H1 (cell line): ENCODE measurements around the gene AVPI1. TPM values are rescaled to one million over a fixed set of nuclear protein-coding genes. Genes with fewer than 3 reads are reported as not detected.

Source experiments
- CTCF ChIA-PET: fragments of 300-600 bp; sonication (Branson Sonifier 250); formaldehyde crosslinking; loops from one replicate; lab custom pipeline; 2021; ENCODE audit not compliant: partially characterized antibody; lab: Charles Lee
- POLR2A ChIA-PET: fragments of 300-600 bp; sonication (Branson Sonifier 250); formaldehyde crosslinking; loops from one replicate; lab custom pipeline; 2021; ENCODE audit warnings: inconsistent platforms; ENCODE audit not compliant: partially characterized antibody; lab: Charles Lee
- DNase-seq, 2 experiments: peaks; one replicate each; pipeline versions ENCODE4 v3.0.0 to v3.0.0-alpha.2; 2010 to 2022; ENCODE audit warnings: low spot score in 2 of 2, low read depth in 1 of 2, mixed read lengths in 1 of 2
- FAIRE-seq: peaks from 2 replicates; lab custom pipeline; 2011; peaks lifted over from hg19 to GRCh38; lab: Jason Lieb, UNC
- H2AFZ ChIP-seq: 2 replicates; pipeline ENCODE4 v1.8.1; 2012; ENCODE audit warnings: low read length, inconsistent platforms
- H2AK5ac ChIP-seq: 2 replicates; pipeline ENCODE4 v1.6.1; 2013; ENCODE audit warnings: low read depth, low read length
- H2BK120ac ChIP-seq: replicated peaks from 2 replicates; pipeline ENCODE3; 2013; ENCODE audit warnings: low read depth, low read length, inconsistent platforms
- H2BK12ac ChIP-seq: 2 replicates; pipeline ENCODE4 v1.6.1; 2013; ENCODE audit warnings: low read depth, low read length
- H2BK15ac ChIP-seq: 2 replicates; pipeline ENCODE4 v1.6.1; 2013; ENCODE audit warnings: low read length
- H2BK20ac ChIP-seq: 2 replicates; pipeline ENCODE4 v1.6.1; 2013; ENCODE audit warnings: low read length
- H2BK5ac ChIP-seq: 2 replicates; pipeline ENCODE4 v1.6.1; 2013; ENCODE audit warnings: low read depth, low read length
- H3K14ac ChIP-seq: 2 replicates; pipeline ENCODE4 v1.6.1; 2013; ENCODE audit warnings: inconsistent platforms; ENCODE audit not compliant: insufficient read length
- H3K18ac ChIP-seq: 2 replicates; pipeline ENCODE4 v1.6.1; 2013; ENCODE audit warnings: low read length; ENCODE audit errors: extremely low read depth
- H3K23ac ChIP-seq: 2 replicates; pipeline ENCODE4 v1.6.1; 2013; ENCODE audit warnings: inconsistent platforms; ENCODE audit not compliant: insufficient read length
- H3K23me2 ChIP-seq: 2 replicates; pipeline ENCODE4 v1.6.1; 2013; ENCODE audit warnings: low read depth, low read length
- H3K27ac ChIP-seq: 2 replicates; pipeline ENCODE4 v1.6.1; 2011; ENCODE audit warnings: low read depth, low read length, inconsistent platforms
- H3K27me3 ChIP-seq, 4 experiments: replicated peaks in 1 of 4; 1 replicate in 1 of 4; 2 replicates in 3 of 4; pipeline versions ENCODE4 v1.6.1 to v1.8.1; 2011 to 2013; ENCODE audit warnings: low read length in 3 of 4, mild to moderate bottlenecking in 3 of 4, inconsistent platforms in 2 of 4, mixed read lengths in 2 of 4, moderate library complexity in 1 of 4; ENCODE audit not compliant: control insufficient read depth in 3 of 4, insufficient read depth in 3 of 4; ENCODE audit errors: extremely low read depth in 1 of 4
- H3K36me3 ChIP-seq, 4 experiments: 2 replicates each; pipeline versions ENCODE4 v1.6.1 to v1.8.1; 2011 to 2013; ENCODE audit warnings: mild to moderate bottlenecking in 4 of 4, low read length in 3 of 4, moderate library complexity in 2 of 4, control low read depth in 1 of 4, inconsistent platforms in 1 of 4; ENCODE audit not compliant: insufficient read depth in 4 of 4, control insufficient read depth in 2 of 4
- H3K4ac ChIP-seq: replicated peaks from 2 replicates; pipeline ENCODE3; 2013; ENCODE audit warnings: low read length, low read depth, mixed read lengths, inconsistent platforms; ENCODE audit not compliant: insufficient read length
- H3K4me1 ChIP-seq, 4 experiments: replicated peaks in 1 of 4; 1 replicate in 1 of 4; 2 replicates in 3 of 4; pipeline versions ENCODE4 v1.6.1 to v1.8.1; 2011 to 2013; ENCODE audit warnings: low read length in 3 of 4, inconsistent platforms in 2 of 4, mixed read lengths in 1 of 4; ENCODE audit not compliant: insufficient read depth in 4 of 4, control insufficient read depth in 3 of 4
- H3K4me2 ChIP-seq, 2 experiments: 2 replicates each; pipeline versions ENCODE4 v1.6.1 to v1.8.1; 2011 to 2013; ENCODE audit warnings: low read depth in 2 of 2, low read length in 2 of 2, control low read depth in 1 of 2, inconsistent platforms in 1 of 2, mild to moderate bottlenecking in 1 of 2; ENCODE audit not compliant: insufficient read depth in 1 of 2
- H3K4me3 ChIP-seq, 4 experiments: fragments of 200-600, 300-600 bp in 1 of 4; sonication (generic), shearing (Covaris generic), sonication (Bioruptor Twin) in 1 of 4; 2 replicates each; pipeline versions ENCODE4 v1.5.1 to v1.8.1; 2011 to 2016; ENCODE audit warnings: low read length in 4 of 4, low read depth in 3 of 4, control low read depth in 2 of 4, inconsistent platforms in 2 of 4, mild to moderate bottlenecking in 2 of 4, mixed read lengths in 1 of 4, moderate library complexity in 1 of 4; ENCODE audit not compliant: insufficient read depth in 2 of 4; ENCODE audit errors: extremely low read depth in 1 of 4
- H3K56ac ChIP-seq: replicated peaks from 2 replicates; pipeline ENCODE3; 2013; ENCODE audit warnings: low read depth, mild to moderate bottlenecking, mixed read lengths, low read length, inconsistent platforms; ENCODE audit not compliant: insufficient read length
- H3K79me1 ChIP-seq: 2 replicates; pipeline ENCODE4 v1.6.1; 2013; ENCODE audit warnings: low read depth, low read length, control low read depth
- H3K79me2 ChIP-seq, 2 experiments: 2 replicates each; pipeline versions ENCODE4 v1.6.1 to v1.8.1; 2012 to 2013; ENCODE audit warnings: low read length in 2 of 2, mild to moderate bottlenecking in 2 of 2, inconsistent platforms in 1 of 2; ENCODE audit not compliant: insufficient read depth in 2 of 2, control insufficient read depth in 1 of 2
- H3K9ac ChIP-seq, 4 experiments: replicated peaks in 1 of 4; 1 replicate in 1 of 4; 2 replicates in 3 of 4; pipeline versions ENCODE4 v1.6.1 to v1.8.1; 2011 to 2013; ENCODE audit warnings: low read depth in 3 of 4, low read length in 3 of 4, control low read depth in 2 of 4, mild to moderate bottlenecking in 2 of 4, moderate library complexity in 2 of 4, inconsistent platforms in 1 of 4; ENCODE audit errors: extremely low read depth in 1 of 4
- H3K9me3 ChIP-seq, 2 experiments: 2 replicates each; pipeline versions ENCODE4 v1.6.1 to v1.8.1; 2012 to 2013; ENCODE audit warnings: mild to moderate bottlenecking in 2 of 2, moderate library complexity in 2 of 2, control low read depth in 1 of 2, inconsistent platforms in 1 of 2, low read depth in 1 of 2, low read length in 1 of 2, mixed read lengths in 1 of 2; ENCODE audit not compliant: insufficient read depth in 2 of 2
- H4K20me1 ChIP-seq, 2 experiments: replicated peaks in 1 of 2; 2 replicates each; pipeline versions ENCODE3 to v1.8.1; 2011 to 2013; ENCODE audit warnings: inconsistent platforms in 2 of 2, low read length in 2 of 2, mild to moderate bottlenecking in 1 of 2; ENCODE audit not compliant: insufficient read depth in 2 of 2, control insufficient read depth in 1 of 2
- H4K5ac ChIP-seq: 2 replicates; pipeline ENCODE4 v1.6.1; 2013; ENCODE audit warnings: low read length, low read depth, mixed read lengths, inconsistent platforms; ENCODE audit not compliant: insufficient read length
- H4K8ac ChIP-seq: 2 replicates; pipeline ENCODE4 v1.8.0; 2013; ENCODE audit warnings: mild to moderate bottlenecking, moderate library complexity, low read length, inconsistent platforms; ENCODE audit not compliant: insufficient read depth; ENCODE audit errors: extremely low read depth
- H4K91ac ChIP-seq: replicated peaks from 2 replicates; pipeline ENCODE3; 2013; ENCODE audit warnings: low read length, mixed read lengths, inconsistent platforms; ENCODE audit not compliant: insufficient read length
- EGR1 ChIP-seq: IDR thresholded peaks from 2 replicates; pipeline ENCODE4 v1.6.1; 2011; ENCODE audit warnings: low read depth, low read length, borderline replicate concordance
- FOSL1 ChIP-seq: IDR thresholded peaks from 2 replicates; pipeline ENCODE4 v1.6.1; 2011; ENCODE audit warnings: mild to moderate bottlenecking, low read depth, low read length, moderate library complexity; ENCODE audit not compliant: insufficient read depth
- HDAC2 ChIP-seq, 2 experiments: fragments of 300-600 bp in 1 of 2; sonication (generic) in 1 of 2; IDR thresholded peaks; 2 replicates each; pipeline ENCODE4 v1.6.1; 2011 to 2012; ENCODE audit warnings: low read depth in 2 of 2, low read length in 2 of 2, mild to moderate bottlenecking in 2 of 2, moderate library complexity in 2 of 2, borderline replicate concordance in 1 of 2, inconsistent platforms in 1 of 2
- JUN ChIP-seq: IDR thresholded peaks from 2 replicates; pipeline ENCODE4 v1.6.1; 2011; ENCODE audit warnings: low read depth, mild to moderate bottlenecking, improper control_type of control experiment, low read length
- JUND ChIP-seq: IDR thresholded peaks from 2 replicates; pipeline ENCODE4 v1.6.1; 2011; ENCODE audit warnings: mild to moderate bottlenecking, improper control_type of control experiment, low read length
- NRF1 ChIP-seq: IDR thresholded peaks from 2 replicates; pipeline ENCODE4 v1.6.1; 2011; ENCODE audit warnings: mild to moderate bottlenecking, low read depth, low read length, improper control_type of control experiment
- PHF8 ChIP-seq: fragments of 200-600 bp; sonication (generic); conservative IDR thresholded peaks from 2 replicates; pipeline ENCODE4 v1.7.1; 2012; ENCODE audit warnings: low read depth, mild to moderate bottlenecking, inconsistent platforms, low read length, moderate library complexity
- POLR2AphosphoS5 ChIP-seq: IDR thresholded peaks from 2 replicates; pipeline ENCODE4 v1.6.1; 2011; ENCODE audit warnings: low read depth, low read length
- POU5F1 ChIP-seq: IDR thresholded peaks from 2 replicates; pipeline ENCODE4 v1.6.1; 2011; ENCODE audit warnings: low read depth, mild to moderate bottlenecking, low read length, moderate library complexity
- RFX5 ChIP-seq: IDR thresholded peaks from 2 replicates; pipeline ENCODE4 v1.6.1; 2011; ENCODE audit warnings: low read depth, low read length, improper control_type of control experiment, borderline replicate concordance
- WGBS, 2 experiments: shearing (Covaris generic) in 1 of 2; methylation state at CpG; one replicate each; pipeline versions ENCODE4 v1.1.6 to v1.1.7; 2013 to 2015; ENCODE audit warnings: low lambda C conversion rate in 2 of 2, mixed read lengths in 2 of 2, inconsistent platforms in 1 of 2, low coverage in 1 of 2, missing lambda C conversion rate in 1 of 2; ENCODE audit not compliant: insufficient replicate concordance in 2 of 2, insufficient coverage in 1 of 2, insufficient read length in 1 of 2; ENCODE audit errors: extremely low coverage in 1 of 2, missing lambda C conversion rate in 1 of 2; 5-methylcytosine and 5-hydroxymethylcytosine counted together
- polyA plus RNA-seq, 7 experiments: library from polyadenylated mRNA; depleted of rRNA in 3 of 7; stranded (reverse) in 5 of 7; unstranded in 2 of 7; fragments of >200 nt in 5 of 7; fragments of 200-250 nt in 2 of 7; gene quantifications; 1 replicate in 5 of 7; 2 replicates in 1 of 7; 4 replicates in 1 of 7; pipeline versions ENCODE4 v1.2.1 to v1.2.3, GENCODE V29; 2011 to 2013; ENCODE audit warnings: missing spikeins in 2 of 7, mixed read lengths in 2 of 7
- total RNA-seq: library from RNA; stranded (reverse); fragmentation: NEBNext Ultra II Directional; extraction: Animal tissue kit (Norgen Biotek cat#: 25700); gene quantifications from 2 replicates; pipeline ENCODE4 v1.2.1, GENCODE V29; 2021
- TF ChIP-seq, protein P1 (sequence below): IDR thresholded peaks from 2 replicates; pipeline ENCODE4 v1.6.1; 2012; ENCODE audit warnings: low read length, inconsistent platforms

The AVPI1 gene
- total and polyA plus RNA-seq, 2 of the 8 experiments (the other 6 are each of a cell fraction or from before 2014, with no cell fraction given): 9.0 to 13.5 TPM

DNA sequence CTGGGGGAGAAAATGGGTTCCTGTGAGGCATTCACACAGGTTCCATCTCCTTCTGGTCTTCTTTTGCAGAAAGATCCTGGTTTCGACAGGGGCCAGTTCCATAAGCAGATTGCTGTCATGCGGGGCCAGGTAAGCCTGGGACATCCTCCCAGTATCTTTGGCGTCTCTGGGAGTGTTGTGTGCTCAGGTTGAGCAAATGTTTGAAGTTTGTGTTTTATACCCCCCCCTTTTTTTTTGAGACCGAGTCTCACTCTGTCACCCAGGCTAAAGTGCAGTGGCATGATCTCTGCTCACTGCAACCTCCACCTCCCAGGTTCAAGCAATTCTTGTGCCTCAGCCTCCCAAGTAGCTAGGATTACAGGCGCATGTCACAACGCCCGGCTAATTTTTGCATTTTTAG, 20.0 kb downstream of the AVPI1 start:
- CTCF ChIA-PET: interaction anchor here (1.6 to 2.6 kb wide), 2 partner anchors 10 to 16 kb away, joined by 5 to 11 read pairs; no protein-coding TSS in a partner anchor

More for the DNA sequence above, 20.0 kb downstream of the AVPI1 start:
- H3K4me3 ChIP-seq: no peak overlapping the region
- no peak overlapping the region for H3K9ac ChIP-seq
- TF ChIP-seq HDAC2 (IDR thresholded peaks at IDR 0.05; ENCODE audit: borderline replicate concordance in 1 of 2, low read depth in 2 of 2, low read length in 2 of 2) (no peak), POLR2AphosphoS5 (no peak), POU5F1 (no peak), PHF8 (no peak), EGR1 (no peak), JUN (no peak), FOSL1 (no peak), NRF1 (no peak), JUND (no peak), RFX5 (no peak)
- TF ChIP-seq, protein P1, sequence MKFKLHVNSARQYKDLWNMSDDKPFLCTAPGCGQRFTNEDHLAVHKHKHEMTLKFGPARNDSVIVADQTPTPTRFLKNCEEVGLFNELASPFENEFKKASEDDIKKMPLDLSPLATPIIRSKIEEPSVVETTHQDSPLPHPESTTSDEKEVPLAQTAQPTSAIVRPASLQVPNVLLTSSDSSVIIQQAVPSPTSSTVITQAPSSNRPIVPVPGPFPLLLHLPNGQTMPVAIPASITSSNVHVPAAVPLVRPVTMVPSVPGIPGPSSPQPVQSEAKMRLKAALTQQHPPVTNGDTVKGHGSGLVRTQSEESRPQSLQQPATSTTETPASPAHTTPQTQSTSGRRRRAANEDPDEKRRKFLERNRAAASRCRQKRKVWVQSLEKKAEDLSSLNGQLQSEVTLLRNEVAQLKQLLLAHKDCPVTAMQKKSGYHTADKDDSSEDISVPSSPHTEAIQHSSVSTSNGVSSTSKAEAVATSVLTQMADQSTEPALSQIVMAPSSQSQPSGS: no peak
- H2BK20ac ChIP-seq: no peak overlapping the region
- no peak overlapping the region for H4K91ac ChIP-seq
- POLR2A ChIA-PET: no interaction called here
- H2AFZ ChIP-seq: no peak overlapping the region
- WGBS, 2 experiments: 90% methylated on average over 7 of the region's 7 CpGs; no CpG with 5 or more reads in 1 of the 2 experiments
- H2BK15ac ChIP-seq: no peak overlapping the region
- H2BK12ac ChIP-seq: no peak overlapping the region
- no peak overlapping the region for H2BK120ac ChIP-seq
- no peak overlapping the region for H4K5ac ChIP-seq
- H2AK5ac ChIP-seq: no peak overlapping the region
- no peak overlapping the region for H3K23ac ChIP-seq
- no peaks in the 10 kb centered on the region for H3K79me2 ChIP-seq
- no peak overlapping the region for H2BK5ac ChIP-seq
- H3K56ac ChIP-seq: no peak overlapping the region
- H3K36me3 ChIP-seq: peaks cover 8 to 46% (median 24%) of the 10 kb centered on the region in 4 experiments; a peak in 7 of 8 replicates
- DNase-seq (no peak), FAIRE-seq (no peak)
- no peak overlapping the region for H3K4ac ChIP-seq
- H3K23me2 ChIP-seq: no peaks in the 10 kb centered on the region
- no peaks in the 10 kb centered on the region for H3K79me1 ChIP-seq
- no peak overlapping the region for H3K14ac ChIP-seq
- H3K4me2 ChIP-seq: no peak overlapping the region
- no peak overlapping the region for H3K27ac ChIP-seq
- no peaks in the 10 kb centered on the region for H3K4me1 ChIP-seq
- H3K27me3 ChIP-seq: no peaks in the 10 kb centered on the region
- no peak overlapping the region for H4K8ac ChIP-seq
- no peak overlapping the region for H3K18ac ChIP-seq
- H3K9me3 ChIP-seq: no peaks in the 10 kb centered on the region
- peaks cover 0 to 3% of the 10 kb centered on the region in 2 experiments for H4K20me1 ChIP-seq
